ACHN (cell line): Measurements from ENCODE around the gene PMIS2.
A peak's percentile ranks its signal among the peaks of the same experiment; 100 is the strongest.

Source experiments
- DNase-seq: peaks from one replicate; pipeline ENCODE4 v3.0.0-alpha.2; 2015
- in situ Hi-C: cut with HindIII; loops from 2 replicates; pipeline ENCODE4 v1.10.0; 2017; ENCODE audit warnings: low sequenced_read_pairs, low pct_ligation_motif_present, low pct_unique_long_range_greater_than_20kb

PMIS2 gene

GRCh38 chr19:35615036-35615435 is 29.1 kb downstream of the PMIS2 start:
- in situ Hi-C loops, result no loop called here
- no peak for DNase-seq

- in situ Hi-C loops, result no loop called here
- DNase-seq, result no peak
These were observed 32.9 kb downstream of the PMIS2 start for GRCh38 chr19:35618857-35619256.

- in situ Hi-C loops, result no loop called here
- DNase-seq, result no peak
These were observed 33.4 kb downstream of the PMIS2 start for GRCh38 chr19:35619290-35619923.

GRCh38 chr19:35620001-35620400 is 34.0 kb downstream of the PMIS2 start:
- in situ Hi-C loops, result no loop called here
- DNase-seq, result no peak

- in situ Hi-C loops, result no loop called here
- no peak for DNase-seq
These were observed 35.7 kb downstream of the PMIS2 start for GRCh38 chr19:35621708-35622107.

DNA sequence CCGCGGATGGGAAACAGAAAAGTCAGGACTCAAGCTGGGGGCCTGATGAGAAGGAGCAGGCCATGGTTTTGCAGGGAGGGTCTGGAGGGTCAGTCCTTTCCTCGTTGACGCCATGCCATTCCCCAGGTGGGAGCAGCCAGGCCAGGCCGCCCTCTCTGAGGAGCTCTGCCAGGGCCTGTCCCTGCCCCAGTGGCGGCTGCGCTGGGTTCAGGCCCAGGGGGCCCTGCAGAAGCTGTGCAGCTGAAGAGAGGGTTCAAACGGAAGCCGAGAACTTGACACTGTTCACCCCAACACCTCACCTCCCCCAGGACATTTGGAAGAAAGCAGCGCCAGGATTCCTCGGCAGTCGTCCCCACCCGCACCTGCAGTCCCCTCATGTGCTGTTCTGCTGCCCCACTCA is 36.8 kb downstream of the PMIS2 start:
- in situ Hi-C loops, result no loop called here

DNA sequence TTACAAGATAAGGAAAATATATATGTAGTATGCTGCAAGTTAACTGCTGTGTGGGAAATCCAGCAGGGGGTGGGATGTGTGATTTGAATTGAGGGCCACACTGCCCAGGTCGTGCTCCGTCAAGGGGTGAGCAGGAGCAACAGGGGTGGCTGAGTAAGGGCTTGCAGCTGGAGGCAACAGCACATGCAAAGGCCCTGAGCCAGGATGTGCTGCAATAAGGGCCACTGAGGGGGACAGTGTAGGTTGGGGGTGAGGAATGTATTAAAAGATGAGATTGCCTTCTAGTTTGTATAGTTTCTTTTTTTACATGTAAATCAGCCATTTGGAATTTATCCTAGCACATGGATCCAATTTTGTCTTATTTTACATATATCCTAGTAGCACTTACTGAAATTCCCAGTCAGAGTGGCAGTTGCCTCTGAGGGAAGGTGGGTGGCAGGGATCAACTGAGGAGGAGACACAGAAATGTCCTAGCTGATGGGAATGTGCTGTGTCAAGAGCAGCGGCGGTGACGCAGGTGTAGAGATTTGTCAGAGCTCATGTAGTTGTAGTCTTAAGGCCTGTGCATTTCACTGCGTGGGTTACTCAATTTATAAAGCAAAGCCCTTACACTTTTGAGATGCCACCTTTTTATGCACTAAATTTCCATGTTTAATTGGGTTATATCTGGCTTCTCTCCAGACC is 37.5 kb downstream of the PMIS2 start:
- in situ Hi-C loops, result no loop called here
- DNase-seq, result no peak

More for the DNA sequence above, 36.8 kb downstream of the PMIS2 start:
- no peak for DNase-seq

DNA sequence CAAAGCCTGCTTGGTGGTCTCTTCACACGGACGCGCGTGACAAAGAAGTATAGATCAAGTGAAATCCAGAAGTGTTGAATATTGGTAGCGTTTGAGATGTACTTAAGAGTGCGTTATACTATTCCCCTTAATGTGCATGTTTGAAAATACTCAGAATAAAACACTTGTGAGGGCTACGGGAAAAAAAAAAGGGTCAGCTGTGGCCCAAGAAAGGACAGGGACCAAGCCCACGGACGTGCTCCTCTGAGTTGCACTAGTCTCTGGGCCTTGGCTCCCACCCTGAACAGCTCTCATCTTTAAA is 42.2 kb downstream of the PMIS2 start:
- DNase-seq, result no peak
- in situ Hi-C loops, result no loop called here

- DNase-seq, result peak; percentile 97
- in situ Hi-C loops, result no loop called here
These were observed 42.8 kb downstream of the PMIS2 start, which contains the start of gene RBM42 for GRCh38 chr19:35628565-35629331. Gene RBM42 (plus strand): TSS chr19:35629036. CDS start chr19:35629154, 118 bp downstream.

DNA sequence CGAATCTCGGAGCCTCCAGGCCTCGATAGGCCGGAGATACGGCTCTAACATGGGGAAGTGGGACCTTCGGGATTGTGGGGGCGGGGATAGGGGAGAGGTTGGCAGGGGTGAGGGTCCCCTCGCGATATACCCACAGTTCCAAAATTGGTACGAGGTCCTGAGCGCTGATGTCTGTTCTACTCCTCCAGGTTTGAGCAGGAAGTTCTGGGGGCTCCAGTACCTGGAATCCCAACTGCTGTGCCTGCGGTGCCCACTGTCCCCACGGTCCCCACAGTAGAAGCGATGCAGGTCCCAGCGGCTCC is 43.3 kb downstream of the PMIS2 start:
- in situ Hi-C loops, result no loop called here
- DNase-seq, result no peak

GRCh38 chr19:35633727-35634440 is 47.9 kb downstream of the PMIS2 start:
- no peak for DNase-seq
- in situ Hi-C loops, result no loop called here

GRCh38 chr19:35636651-35637050 is 50.7 kb downstream of the PMIS2 start:
- in situ Hi-C loops, result no loop called here
- no peak for DNase-seq
